NCI-H187 (cell line): ENCODE data around the gene CIITA.

Experiments
- DNase-seq, 2 experiments: peaks; one replicate each; lab custom pipeline; 2025; lab: John Stamatoyannopoulos, UW

Gene CIITA

GRCh38 chr16:10878644-10879501 is 1.9 kb downstream of the CIITA start:
- DNase-seq = no peak

- no peak for DNase-seq
These were observed 2.9 kb downstream of the CIITA start for GRCh38 chr16:10879681-10880589.

- no peak for DNase-seq
These were observed 3.8 kb downstream of the CIITA start for GRCh38 chr16:10880594-10881452.

- no peak for DNase-seq
These were observed 4.6 kb downstream of the CIITA start for GRCh38 chr16:10881479-10882030.

- no peak for DNase-seq
These were observed 6.0 kb downstream of the CIITA start for GRCh38 chr16:10883004-10883403.

- no peak for DNase-seq
These were observed 8.2 kb downstream of the CIITA start for GRCh38 chr16:10885246-10885645.

- no peak for DNase-seq
These were observed 11.4 kb downstream of the CIITA start for GRCh38 chr16:10888320-10888937.

GRCh38 chr16:10889855-10890254 is 12.9 kb downstream of the CIITA start:
- DNase-seq = no peak

- no peak for DNase-seq
These were observed 15.8 kb downstream of the CIITA start for GRCh38 chr16:10892782-10893318.

- DNase-seq = no peak
These were observed 18.3 kb downstream of the CIITA start for GRCh38 chr16:10895053-10895946.

GRCh38 chr16:10896165-10896564 is 19.2 kb downstream of the CIITA start:
- DNase-seq = no peak

- DNase-seq = no peak
These were observed 19.7 kb downstream of the CIITA start for GRCh38 chr16:10896723-10897122.

- DNase-seq = no peak
These were observed 20.1 kb downstream of the CIITA start for GRCh38 chr16:10897134-10897533.

GRCh38 chr16:10902999-10903398 is 26.0 kb downstream of the CIITA start:
- no peak for DNase-seq

GRCh38 chr16:10906482-10906881 is 29.5 kb downstream of the CIITA start:
- DNase-seq = no peak

- no peak for DNase-seq
These were observed 30.1 kb downstream of the CIITA start for GRCh38 chr16:10906914-10907756.

- no peak for DNase-seq
These were observed 30.7 kb downstream of the CIITA start for GRCh38 chr16:10907757-10908045.

GRCh38 chr16:10911267-10911666 is 34.3 kb downstream of the CIITA start:
- no peak for DNase-seq

- no peak for DNase-seq
These were observed 39.5 kb downstream of the CIITA start for GRCh38 chr16:10916534-10916933.
